ENCODE data around the gene KY. TPM values are rescaled to one million over a fixed set of nuclear protein-coding genes. Genes with fewer than 3 reads are reported as not detected.

The KY gene
- total RNA-seq, 1 donor from 2014 or later, result 0.04 TPM

GRCh38 chr3:134685929-134686802 lies 35.3 kb upstream of the KY start:
- TF ChIP-seq, protein P1, sequence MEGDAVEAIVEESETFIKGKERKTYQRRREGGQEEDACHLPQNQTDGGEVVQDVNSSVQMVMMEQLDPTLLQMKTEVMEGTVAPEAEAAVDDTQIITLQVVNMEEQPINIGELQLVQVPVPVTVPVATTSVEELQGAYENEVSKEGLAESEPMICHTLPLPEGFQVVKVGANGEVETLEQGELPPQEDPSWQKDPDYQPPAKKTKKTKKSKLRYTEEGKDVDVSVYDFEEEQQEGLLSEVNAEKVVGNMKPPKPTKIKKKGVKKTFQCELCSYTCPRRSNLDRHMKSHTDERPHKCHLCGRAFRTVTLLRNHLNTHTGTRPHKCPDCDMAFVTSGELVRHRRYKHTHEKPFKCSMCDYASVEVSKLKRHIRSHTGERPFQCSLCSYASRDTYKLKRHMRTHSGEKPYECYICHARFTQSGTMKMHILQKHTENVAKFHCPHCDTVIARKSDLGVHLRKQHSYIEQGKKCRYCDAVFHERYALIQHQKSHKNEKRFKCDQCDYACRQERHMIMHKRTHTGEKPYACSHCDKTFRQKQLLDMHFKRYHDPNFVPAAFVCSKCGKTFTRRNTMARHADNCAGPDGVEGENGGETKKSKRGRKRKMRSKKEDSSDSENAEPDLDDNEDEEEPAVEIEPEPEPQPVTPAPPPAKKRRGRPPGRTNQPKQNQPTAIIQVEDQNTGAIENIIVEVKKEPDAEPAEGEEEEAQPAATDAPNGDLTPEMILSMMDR (IDR thresholded peaks at IDR 0.05; ENCODE audit: insufficient read depth, low read length, poor library complexity, severe bottlenecking), result no peak

DNA sequence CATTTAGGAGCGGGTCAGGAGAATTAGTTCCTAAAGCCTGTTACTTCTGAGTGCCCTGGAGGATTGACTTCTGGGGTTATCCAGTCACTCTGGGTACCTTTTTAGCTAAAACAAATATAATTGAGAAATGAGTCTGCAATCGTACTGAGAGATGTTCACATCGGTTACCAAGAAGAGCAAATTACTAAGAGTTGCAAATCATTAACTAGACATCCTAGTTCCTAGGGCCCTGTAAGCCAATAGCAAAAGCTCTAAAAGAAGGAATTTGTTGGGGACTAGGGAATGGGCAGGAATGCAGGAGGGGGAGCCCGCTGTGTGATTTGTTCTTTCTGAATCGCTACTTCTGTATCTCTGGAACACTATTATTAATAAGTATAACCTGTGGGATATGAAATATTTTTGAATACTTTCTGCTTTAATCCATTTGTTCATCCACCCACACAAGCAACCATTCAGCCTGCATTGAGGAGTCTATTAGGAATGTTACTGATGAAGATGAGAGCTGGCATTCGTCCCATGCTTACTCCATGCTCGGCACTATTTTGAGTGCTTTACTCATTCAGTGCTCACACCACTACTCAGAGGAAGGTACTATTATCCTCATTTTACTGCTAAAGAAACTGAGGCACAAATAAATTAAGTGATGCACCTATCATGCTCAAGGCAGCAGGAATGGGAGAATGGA lies 31.5 kb upstream of the KY start:
- peak; percentile 9 for DNase-seq (ENCODE audit: low read depth)
- Histone ChIP-seq H3K27me3 (ENCODE audit: control insufficient read depth, insufficient read depth, low read length) (no peaks in the 10 kb centered on the region), H3K36me3 (ENCODE audit: control insufficient read depth, insufficient read depth, low read length) (no peaks in the 10 kb centered on the region), H3K4me3 (ENCODE audit: low read depth, low read length) (no peak overlapping the region)
- TF ChIP-seq, protein P1 (IDR thresholded peaks at IDR 0.05; ENCODE audit: insufficient read depth, low read length, poor library complexity, severe bottlenecking), result no peak

More at GRCh38 chr3:134685929-134686802, 35.3 kb upstream of the KY start:
- Histone ChIP-seq H3K4me3 (ENCODE audit: low read depth, low read length) (no peak overlapping the region), H3K36me3 (ENCODE audit: control insufficient read depth, insufficient read depth, low read length) (no peaks in the 10 kb centered on the region), H3K27me3 (ENCODE audit: control insufficient read depth, insufficient read depth, low read length) (no peaks in the 10 kb centered on the region)
- DNase-seq (ENCODE audit: low read depth), result peak; percentile 14

DNA sequence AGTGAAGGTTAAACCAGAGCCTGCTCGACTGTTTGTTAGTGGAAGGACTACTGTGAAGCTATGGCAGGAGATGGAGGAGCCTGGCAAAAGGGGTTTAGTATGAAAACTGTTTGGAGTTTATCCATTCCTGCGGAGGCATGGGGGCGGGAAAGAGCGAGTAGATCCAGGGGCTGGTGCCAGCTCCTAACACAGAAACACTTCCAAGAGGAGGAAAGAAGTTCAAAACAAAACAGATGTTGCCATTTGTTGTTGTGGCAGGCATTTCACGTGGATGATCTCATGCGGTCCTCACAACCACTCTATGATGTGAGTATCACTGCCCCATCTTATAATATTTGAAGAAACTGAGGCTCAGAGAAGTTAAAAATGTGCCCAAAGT lies 30.7 kb upstream of the KY start:
- TF ChIP-seq, protein P1 (IDR thresholded peaks at IDR 0.05; ENCODE audit: insufficient read depth, low read length, poor library complexity, severe bottlenecking), result no peak

DNA sequence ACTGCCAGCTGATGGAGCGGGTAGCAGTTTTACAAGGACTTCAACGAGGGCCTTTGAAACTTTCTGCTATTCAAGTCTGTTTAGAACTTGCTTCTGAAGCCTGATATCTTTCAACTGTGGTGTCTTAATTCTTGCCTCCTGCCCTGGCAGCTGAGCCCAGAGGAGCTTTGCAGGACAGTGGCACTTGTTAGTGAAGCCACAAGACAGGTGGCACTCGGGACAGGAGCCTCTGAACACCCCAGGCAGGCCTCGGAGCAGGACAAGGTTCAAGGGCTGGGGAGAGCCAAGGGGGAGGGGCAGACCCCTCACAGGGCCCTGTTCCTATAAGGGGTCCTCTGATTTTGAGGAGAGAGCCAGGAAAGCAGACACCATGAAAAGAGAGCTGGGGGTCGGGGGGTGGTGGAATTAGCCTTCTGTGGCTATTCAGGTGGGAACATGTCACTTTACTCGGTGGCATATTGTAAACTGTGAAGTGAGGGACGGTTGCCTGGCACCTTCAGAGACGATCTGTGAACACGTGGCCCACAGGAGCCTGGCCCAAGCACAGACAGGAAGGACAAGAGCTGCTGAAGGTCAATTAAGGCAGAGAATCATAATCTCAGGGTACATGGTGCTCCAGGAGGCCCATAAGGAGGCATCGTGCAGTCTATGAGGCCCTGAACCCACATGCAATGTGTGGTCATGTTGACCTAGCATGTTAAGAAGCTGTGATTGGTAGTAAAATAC lies 30.1 kb upstream of the KY start:
- no peak for DNase-seq (ENCODE audit: low read depth)
- H3K4me3 ChIP-seq (ENCODE audit: low read depth, low read length), result no peak overlapping the region
- no peaks in the 10 kb centered on the region for H3K27me3 ChIP-seq (ENCODE audit: control insufficient read depth, insufficient read depth, low read length)
- TF ChIP-seq, protein P1 (IDR thresholded peaks at IDR 0.05; ENCODE audit: insufficient read depth, low read length, poor library complexity, severe bottlenecking), result no peak
- no peaks in the 10 kb centered on the region for H3K36me3 ChIP-seq (ENCODE audit: control insufficient read depth, insufficient read depth, low read length)

More for the DNA sequence above, 30.7 kb upstream of the KY start:
- Histone ChIP-seq H3K4me3 (ENCODE audit: low read depth, low read length) (no peak overlapping the region), H3K27me3 (ENCODE audit: control insufficient read depth, insufficient read depth, low read length) (no peaks in the 10 kb centered on the region), H3K36me3 (ENCODE audit: control insufficient read depth, insufficient read depth, low read length) (no peaks in the 10 kb centered on the region)
- DNase-seq (ENCODE audit: low read depth), result no peak

DNA sequence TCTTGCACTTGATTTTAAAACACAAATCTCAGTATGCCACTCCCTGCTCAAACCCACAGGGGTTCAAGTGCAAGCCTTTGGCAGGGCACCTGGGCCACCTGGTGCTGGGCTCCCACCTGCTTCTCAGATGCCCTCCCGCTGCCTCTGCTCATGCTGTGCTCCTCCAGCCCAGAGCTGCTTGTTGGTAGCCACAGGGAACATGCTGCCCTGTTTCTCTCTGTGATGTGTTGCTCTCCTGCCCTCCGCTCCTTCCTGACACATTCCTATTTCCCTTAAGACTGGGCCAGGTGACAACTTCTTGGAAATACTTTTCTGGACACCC lies 27.1 kb upstream of the KY start:
- Histone ChIP-seq H3K4me3 (ENCODE audit: low read depth, low read length) (no peak overlapping the region), H3K36me3 (ENCODE audit: control insufficient read depth, insufficient read depth, low read length) (no peaks in the 10 kb centered on the region), H3K27me3 (ENCODE audit: control insufficient read depth, insufficient read depth, low read length) (no peaks in the 10 kb centered on the region)
- TF ChIP-seq, protein P1 (IDR thresholded peaks at IDR 0.05; ENCODE audit: insufficient read depth, low read length, poor library complexity, severe bottlenecking), result no peak
- DNase-seq (ENCODE audit: low read depth), result no peak

Measured in kidney epithelial cell (primary cell).